GM21723 (cell line): ENCODE results near the gene NAXD.
A peak's percentile ranks its signal among the peaks of the same experiment; 100 is the strongest.
"Not testable (repeated sequence)": the region's sequence is repeated elsewhere in the genome, so short reads cannot be mapped to it uniquely, and the experiment has no call there.

Experiments used
- ATAC-seq: cut with Tn5 transposase; IDR thresholded peaks from one replicate; pipeline ENCODE4 v1.9.1; 2021; ENCODE audit warnings: mild to moderate bottlenecking, moderate library complexity; ENCODE audit not compliant: unreplicated experiment

NAXD gene

GRCh38 chr13:110662777-110663443, 47.6 kb downstream of the NAXD start:
- no peak for ATAC-seq

GRCh38 chr13:110663491-110663890, 48.1 kb downstream of the NAXD start:
- no peak for ATAC-seq

- ATAC-seq = no peak
Measured at GRCh38 chr13:110664041-110664440, 48.7 kb downstream of the NAXD start.

- no peak for ATAC-seq
Measured at GRCh38 chr13:110664673-110665072, 49.3 kb downstream of the NAXD start.

GRCh38 chr13:110665491-110666254, 50.3 kb downstream of the NAXD start:
- no peak for ATAC-seq

- ATAC-seq = no peak
Measured at GRCh38 chr13:110666255-110666533, 50.8 kb downstream of the NAXD start.

GRCh38 chr13:110669036-110669435, 53.7 kb downstream of the NAXD start:
- ATAC-seq = no peak

GRCh38 chr13:110669814-110670213, 54.5 kb downstream of the NAXD start:
- not testable (repeated sequence) for ATAC-seq

GRCh38 chr13:110676595-110677587, 61.5 kb downstream of the NAXD start:
- ATAC-seq = peak; percentile 86

- no peak for ATAC-seq
Measured at GRCh38 chr13:110677731-110678545, 62.6 kb downstream of the NAXD start.

- ATAC-seq = no peak
Measured at GRCh38 chr13:110680852-110681251, 65.5 kb downstream of the NAXD start.

- no peak for ATAC-seq
Measured at GRCh38 chr13:110681868-110682550, 66.7 kb downstream of the NAXD start.

- ATAC-seq = no peak
Measured at GRCh38 chr13:110682746-110683145, 67.4 kb downstream of the NAXD start.

GRCh38 chr13:110683203-110683883, 68.0 kb downstream of the NAXD start:
- ATAC-seq = no peak

GRCh38 chr13:110683921-110684320, 68.6 kb downstream of the NAXD start:
- ATAC-seq = no peak

- ATAC-seq = no peak
Measured at GRCh38 chr13:110684388-110685056, 69.2 kb downstream of the NAXD start.

- ATAC-seq = no peak
Measured at GRCh38 chr13:110685305-110686020, 70.1 kb downstream of the NAXD start.

GRCh38 chr13:110687736-110688135, 72.4 kb downstream of the NAXD start:
- ATAC-seq = no peak
